HCT116 (cell line): Measurements from ENCODE around the gene REXO4. TPM values are rescaled to one million over a fixed set of nuclear protein-coding genes. Genes with fewer than 3 reads are reported as not detected.
"Not testable (repeated sequence)": the region's sequence is repeated elsewhere in the genome, so short reads cannot be mapped to it uniquely, and the experiment has no call there.

Source experiments
- ATAC-seq: fragments of 200-7000 bp; cut with Tn5 transposase; 2 replicates; pipeline ENCODE4 v1.9.1; 2020; ENCODE audit warnings: mild to moderate bottlenecking, moderate library complexity
- BruUV-seq: library from RNA; stranded (reverse); fragments of 400-500 nt; replicated peaks from 2 replicates; lab custom pipeline; 2021; lab: Mats Ljungman, UMichigan
- CTCF ChIA-PET: fragments of 300-600 bp; sonication (Branson Sonifier 250); formaldehyde crosslinking; loops from one replicate; lab custom pipeline; 2021; ENCODE audit warnings: antibody characterized with exemption; lab: Charles Lee
- POLR2A ChIA-PET: fragments of 300-600, 350-600 bp; sonication (Branson Sonifier 250); formaldehyde crosslinking; loops from one replicate; lab custom pipeline; 2021; ENCODE audit warnings: antibody characterized with exemption; lab: Charles Lee
- RAD21 ChIA-PET, 2 experiments: fragments of 300-600 bp; sonication (Branson Sonifier 250); formaldehyde crosslinking; loops; one replicate each; lab custom pipeline; 2023; ENCODE audit warnings: low total read pairs in 2 of 2; ENCODE audit not compliant: uncharacterized antibody in 2 of 2, unreplicated experiment in 2 of 2, low non-redundant PET in 1 of 2; lab: Charles Lee
- DNase-seq: peaks from one replicate; pipeline ENCODE4 v3.0.0-alpha.2; 2010; ENCODE audit warnings: low read depth, low spot score
- H2AFZ ChIP-seq: fragments of 200-600 bp; shearing (Covaris generic), sonication (generic); 2 replicates; pipeline ENCODE4 v1.6.1; 2017; ENCODE audit warnings: low read depth, mixed run types, mixed read lengths, antibody characterized with exemption, low read length; ENCODE audit not compliant: poor library complexity, severe bottlenecking
- H3K27ac ChIP-seq: 2 replicates; pipeline ENCODE4 v1.5.1; 2012; ENCODE audit warnings: low read depth, low read length
- H3K27me3 ChIP-seq: fragments of 200-600 bp; sonication (generic); 2 replicates; pipeline ENCODE4 v1.6.1; 2016; ENCODE audit warnings: mixed run types, low read length, mixed read lengths; ENCODE audit not compliant: insufficient read depth
- H3K36me3 ChIP-seq, 2 experiments: fragments of 200-500 bp in 1 of 2; fragments of 200-600 bp in 1 of 2; sonication (Bioruptor generic) in 1 of 2; sonication (generic) in 1 of 2; 2 replicates each; pipeline versions ENCODE4 v1.5.1 to v1.6.1; 2014 to 2016; ENCODE audit warnings: low read length in 2 of 2, inconsistent platforms in 1 of 2, mixed read lengths in 1 of 2, mixed run types in 1 of 2; ENCODE audit not compliant: insufficient read depth in 2 of 2, control insufficient read depth in 1 of 2
- H3K4me1 ChIP-seq, 2 experiments: fragments of 200-600 bp in 1 of 2; sonication (generic) in 1 of 2; 2 replicates each; pipeline versions ENCODE4 v1.5.1 to v1.6.1; 2012 to 2017; ENCODE audit warnings: low read length in 2 of 2, inconsistent platforms in 1 of 2, mild to moderate bottlenecking in 1 of 2, mixed read lengths in 1 of 2, mixed run types in 1 of 2, moderate library complexity in 1 of 2; ENCODE audit not compliant: insufficient read depth in 2 of 2, control insufficient read depth in 1 of 2
- H3K4me2 ChIP-seq: fragments of 200-600 bp; sonication (generic); 2 replicates; pipeline ENCODE4 v1.6.1; 2017; ENCODE audit warnings: mixed run types, low read length, mixed read lengths
- H3K4me3 ChIP-seq, 2 experiments: fragments of 200-600 bp in 1 of 2; sonication (generic) in 1 of 2; replicated peaks in 1 of 2; 2 replicates each; pipeline ENCODE4 v1.5.1; 2011 to 2016; ENCODE audit warnings: low read length in 2 of 2, control low read depth in 1 of 2, low read depth in 1 of 2, mild to moderate bottlenecking in 1 of 2, mixed read lengths in 1 of 2, mixed run types in 1 of 2
- H3K79me2 ChIP-seq: fragments of 200-600 bp; sonication (generic); 2 replicates; pipeline ENCODE4 v1.6.1; 2017; ENCODE audit warnings: mild to moderate bottlenecking, mixed run types, low read length, moderate library complexity, mixed read lengths; ENCODE audit not compliant: insufficient read depth
- H3K9ac ChIP-seq: fragments of 200-600 bp; sonication (generic); 2 replicates; pipeline ENCODE4 v1.6.1; 2016; ENCODE audit warnings: low read length, mixed read lengths
- H3K9me2 ChIP-seq: fragments of 200-600 bp; sonication (generic), shearing (Covaris generic); 2 replicates; pipeline ENCODE4 v1.6.1; 2017; ENCODE audit warnings: mixed run types, mild to moderate bottlenecking, moderate library complexity; ENCODE audit not compliant: insufficient read depth
- H3K9me3 ChIP-seq, 2 experiments: fragments of 200-500 bp in 1 of 2; fragments of 200-600 bp in 1 of 2; sonication (Bioruptor generic) in 1 of 2; sonication (generic) in 1 of 2; 2 replicates each; pipeline ENCODE4 v1.6.1; 2014 to 2017; ENCODE audit warnings: low read length in 2 of 2, mixed read lengths in 2 of 2, inconsistent platforms in 1 of 2, low read depth in 1 of 2, mild to moderate bottlenecking in 1 of 2, mixed run types in 1 of 2, moderate library complexity in 1 of 2; ENCODE audit not compliant: control insufficient read depth in 1 of 2, insufficient read depth in 1 of 2
- H4K20me1 ChIP-seq: fragments of 200-600 bp; sonication (generic), shearing (Covaris generic); 2 replicates; pipeline ENCODE4 v1.6.1; 2017; ENCODE audit warnings: mixed run types, mild to moderate bottlenecking, moderate library complexity; ENCODE audit not compliant: insufficient read depth
- REST ChIP-seq: IDR thresholded peaks from 2 replicates; pipeline ENCODE4 v1.6.1; 2012; ENCODE audit warnings: low read depth
- intact Hi-C: fragments of 100-400 bp; cut with micrococcal nuclease; formaldehyde crosslinking; loops from 2 replicates; pipeline ENCODE4 v1.10.0; 2022
- total RNA-seq: library from RNA; stranded (reverse); gene quantifications from one replicate; pipeline ENCODE4 v1.2.1, GENCODE V29; 2021; ENCODE audit not compliant: unreplicated experiment

The REXO4 gene
- total RNA-seq, 1 experiment from 2014 or later: 24.6 TPM

GRCh38 chr9:133393399-133393798, 24.4 kb downstream of the REXO4 start (continued):
- no peak for TF ChIP-seq REST

- H3K36me3 ChIP-seq, CTCF ChIA-PET, H3K4me2 ChIP-seq, H4K20me1 ChIP-seq, H3K27ac ChIP-seq, ATAC-seq, POLR2A ChIA-PET, H3K9me3 ChIP-seq, H3K27me3 ChIP-seq, intact Hi-C loops, H3K79me2 ChIP-seq, H3K9me2 ChIP-seq, DNase-seq, RAD21 ChIA-PET, H3K4me1 ChIP-seq, H2AFZ ChIP-seq, H3K4me3 ChIP-seq, H3K9ac ChIP-seq, BruUV-seq: not testable (repeated sequence)
Measured at GRCh38 chr9:133392308-133392707, 25.5 kb downstream of the REXO4 start.

- H3K27me3 ChIP-seq, H3K27ac ChIP-seq, H3K79me2 ChIP-seq, POLR2A ChIA-PET, H2AFZ ChIP-seq, ATAC-seq, CTCF ChIA-PET, RAD21 ChIA-PET, DNase-seq, intact Hi-C loops, H3K4me1 ChIP-seq, H3K36me3 ChIP-seq, BruUV-seq, H3K4me2 ChIP-seq, H3K4me3 ChIP-seq, H4K20me1 ChIP-seq, H3K9me2 ChIP-seq, H3K9ac ChIP-seq, H3K9me3 ChIP-seq: not testable (repeated sequence)
Measured at GRCh38 chr9:133391449-133391848, 26.4 kb downstream of the REXO4 start.
